ENCODE results near the gene FARSB.

The FARSB gene

GRCh38 chr2:222561817-222562645, 93.9 kb downstream of the FARSB start:
- peaks cover 12% of the 10 kb centered on the region for H3K36me3 Mint-ChIP-seq
- DNase-seq (ENCODE audit: low spot score in 2 of 2) = peak; percentile 3 to 54
- peak; percentile 52 for ATAC-seq
- H3K27ac Mint-ChIP-seq = no peak overlapping the region
- H3K4me1 Mint-ChIP-seq = peaks cover 7% of the 10 kb centered on the region
- H3K9me3 Mint-ChIP-seq = no peaks in the 10 kb centered on the region
- H3K4me3 Mint-ChIP-seq = no peak overlapping the region

DNA sequence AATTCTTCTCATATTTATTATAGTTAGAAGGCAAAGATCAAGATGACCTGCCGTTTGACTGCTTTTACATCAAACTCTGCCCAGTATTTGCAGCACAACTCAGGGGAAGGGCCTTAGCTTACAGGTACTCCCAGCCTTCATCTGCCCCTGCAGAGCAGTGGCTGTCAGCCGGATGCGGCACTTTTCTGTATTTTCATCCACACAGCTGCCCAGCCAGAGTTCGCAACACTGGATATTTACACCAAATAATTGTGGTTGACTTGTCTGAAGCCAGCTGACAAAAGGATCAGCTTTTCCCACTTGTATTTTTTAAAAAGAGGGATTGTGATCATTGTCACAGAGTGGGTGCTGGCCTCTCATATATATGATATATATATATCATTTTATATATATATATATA, 94.7 kb downstream of the FARSB start:
- no peak for ATAC-seq
- peaks cover 3% of the 10 kb centered on the region for H3K36me3 Mint-ChIP-seq
- H3K27ac Mint-ChIP-seq = no peak overlapping the region
- H3K4me3 Mint-ChIP-seq = no peak overlapping the region
- H3K4me1 Mint-ChIP-seq = peaks cover 10% of the 10 kb centered on the region
- H3K9me3 Mint-ChIP-seq = no peaks in the 10 kb centered on the region
- no peak for DNase-seq (ENCODE audit: low spot score in 2 of 2)

DNA sequence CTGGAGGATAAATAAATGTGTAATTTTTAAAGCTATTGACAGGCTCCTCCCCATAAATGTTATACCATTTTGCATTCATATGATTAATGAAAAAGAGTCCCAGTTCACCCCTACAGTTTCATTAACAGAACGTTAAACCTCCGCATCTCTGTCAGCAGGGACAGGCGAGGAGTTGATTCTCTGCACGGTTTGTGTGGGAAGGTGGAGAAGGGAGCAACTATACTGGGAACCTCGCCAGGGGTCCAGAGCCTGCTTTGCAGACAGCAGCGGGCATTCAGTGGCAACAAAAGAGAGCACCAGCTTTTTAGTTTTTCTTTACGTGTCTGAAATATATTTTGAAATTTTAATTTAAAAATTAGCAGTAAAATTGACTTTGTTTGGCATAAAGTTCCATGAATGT, 101.4 kb downstream of the FARSB start:
- H3K36me3 Mint-ChIP-seq = no peaks in the 10 kb centered on the region
- H3K4me1 Mint-ChIP-seq = peaks cover 5% of the 10 kb centered on the region
- DNase-seq (ENCODE audit: low spot score in 2 of 2) (no peak), ATAC-seq (no peak)
- no peak overlapping the region for H3K4me3 Mint-ChIP-seq
- H3K27ac Mint-ChIP-seq = no peak overlapping the region
- H3K9me3 Mint-ChIP-seq = no peaks in the 10 kb centered on the region

GRCh38 chr2:222548992-222549391, 106.9 kb downstream of the FARSB start:
- DNase-seq (ENCODE audit: low spot score in 2 of 2) (no peak), ATAC-seq (no peak)
- no peaks in the 10 kb centered on the region for H3K36me3 Mint-ChIP-seq
- H3K4me1 Mint-ChIP-seq = no peaks in the 10 kb centered on the region
- no peak overlapping the region for H3K27ac Mint-ChIP-seq
- no peak overlapping the region for H3K4me3 Mint-ChIP-seq
- H3K9me3 Mint-ChIP-seq = no peaks in the 10 kb centered on the region

- H3K36me3 Mint-ChIP-seq = no peaks in the 10 kb centered on the region
- no peak overlapping the region for H3K4me3 Mint-ChIP-seq
- ATAC-seq = no peak
- no peak overlapping the region for H3K27ac Mint-ChIP-seq
- no peak for DNase-seq (ENCODE audit: low spot score in 2 of 2)
- H3K9me3 Mint-ChIP-seq = no peaks in the 10 kb centered on the region
- no peaks in the 10 kb centered on the region for H3K4me1 Mint-ChIP-seq
Measured at GRCh38 chr2:222547083-222547482, 108.8 kb downstream of the FARSB start.

- H3K27ac Mint-ChIP-seq = no peak overlapping the region
- H3K4me1 Mint-ChIP-seq = no peaks in the 10 kb centered on the region
- H3K9me3 Mint-ChIP-seq = no peaks in the 10 kb centered on the region
- no peaks in the 10 kb centered on the region for H3K36me3 Mint-ChIP-seq
- ATAC-seq = no peak
- no peak for DNase-seq (ENCODE audit: low spot score in 2 of 2)
- H3K4me3 Mint-ChIP-seq = no peak overlapping the region
Measured at GRCh38 chr2:222545823-222546795, 109.8 kb downstream of the FARSB start.

DNA sequence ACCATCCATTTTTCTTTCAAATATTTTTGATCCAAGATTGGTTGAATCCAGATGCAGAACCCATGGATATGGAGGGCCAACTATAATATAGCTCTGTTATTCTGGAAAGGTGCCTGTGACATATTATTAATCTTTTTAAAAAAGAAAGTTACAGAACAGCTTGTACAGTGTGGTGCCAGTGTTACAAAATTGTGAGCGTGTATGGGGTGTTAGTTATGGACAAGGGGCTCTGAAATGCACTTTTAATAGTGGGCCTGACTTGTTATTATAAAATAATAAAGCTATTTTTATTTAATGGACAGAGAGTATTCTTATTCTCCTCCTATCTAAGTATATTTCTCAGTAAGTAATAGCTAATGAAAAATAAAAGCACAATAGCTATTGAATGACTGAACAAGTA, 111.2 kb downstream of the FARSB start:
- no peaks in the 10 kb centered on the region for H3K9me3 Mint-ChIP-seq
- no peak overlapping the region for H3K27ac Mint-ChIP-seq
- H3K4me1 Mint-ChIP-seq = no peaks in the 10 kb centered on the region
- no peak for ATAC-seq
- H3K4me3 Mint-ChIP-seq = no peak overlapping the region
- no peak for DNase-seq (ENCODE audit: low spot score in 2 of 2)
- H3K36me3 Mint-ChIP-seq = no peaks in the 10 kb centered on the region

DNA sequence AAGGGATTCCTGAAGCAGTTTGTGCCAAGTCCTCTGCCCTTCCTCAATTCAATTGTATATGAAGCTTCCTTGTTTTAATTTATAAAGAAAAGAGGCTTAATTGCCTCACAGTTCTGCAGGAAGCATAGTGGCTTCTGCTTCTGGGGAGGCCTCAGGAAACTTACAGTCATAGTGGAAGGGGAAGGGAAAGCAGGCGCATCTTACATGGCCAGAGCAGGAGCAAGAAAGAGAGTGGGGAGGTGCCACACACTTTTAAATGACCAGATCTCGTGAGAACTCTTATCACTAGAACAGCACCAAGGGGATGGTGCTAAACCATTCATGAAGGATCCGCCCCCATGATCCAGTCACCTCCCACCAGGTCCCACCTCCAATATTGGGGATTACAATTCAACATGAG, 117.4 kb downstream of the FARSB start:
- no peak for ATAC-seq
- Mint-ChIP-seq H3K4me3 (no peak overlapping the region), H3K36me3 (peaks cover 5% of the 10 kb centered on the region), H3K27ac (no peak overlapping the region), H3K9me3 (no peaks in the 10 kb centered on the region), H3K4me1 (no peaks in the 10 kb centered on the region)
- DNase-seq (ENCODE audit: low spot score in 2 of 2) = no peak

DNA sequence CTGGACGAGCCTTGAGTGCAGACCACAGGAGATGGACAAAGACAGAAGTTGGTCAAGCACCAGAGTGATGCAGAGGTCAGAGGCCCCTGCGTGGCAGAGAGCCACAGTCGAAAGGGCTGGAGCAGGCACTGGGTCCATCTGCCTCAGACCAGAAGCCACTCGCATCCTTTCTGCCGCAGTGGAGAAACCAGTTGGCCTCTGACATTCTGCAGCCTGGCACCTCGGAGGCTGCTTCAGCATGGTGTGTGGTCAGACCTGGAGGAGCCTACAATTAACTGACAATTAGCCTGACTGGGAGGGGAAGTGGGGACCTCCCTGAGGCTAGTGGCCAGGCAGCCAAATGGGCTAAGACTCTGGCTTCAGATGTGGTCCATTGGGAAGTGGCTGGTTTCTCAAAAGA, 120.4 kb downstream of the FARSB start:
- Mint-ChIP-seq H3K9me3 (no peaks in the 10 kb centered on the region), H3K27ac (no peak overlapping the region), H3K4me3 (no peak overlapping the region), H3K4me1 (no peaks in the 10 kb centered on the region), H3K36me3 (peaks cover 5% of the 10 kb centered on the region)
- ATAC-seq (no peak), DNase-seq (ENCODE audit: low spot score in 2 of 2) (no peak)

DNA sequence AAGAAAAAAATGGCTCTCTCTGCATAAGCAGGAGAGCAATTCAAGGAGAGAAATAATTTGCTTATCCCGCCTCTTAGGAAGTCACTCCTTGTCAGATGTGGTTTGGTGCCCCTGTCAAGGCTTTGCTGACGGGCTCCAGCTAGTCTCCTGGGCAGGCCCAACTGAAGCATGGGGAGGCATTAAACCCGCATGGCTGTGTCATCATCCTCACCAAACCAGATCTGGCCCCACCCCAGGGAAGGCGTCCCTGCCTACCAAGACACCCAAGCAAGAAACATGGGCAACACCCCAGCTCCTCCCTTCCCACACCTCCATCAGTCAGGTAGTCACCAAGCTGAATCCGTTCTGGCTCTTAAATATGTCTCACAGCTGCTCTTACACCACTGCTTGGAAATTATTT, 123.6 kb downstream of the FARSB start:
- Mint-ChIP-seq H3K9me3 (no peaks in the 10 kb centered on the region), H3K27ac (no peak overlapping the region), H3K4me3 (no peak overlapping the region), H3K4me1 (no peaks in the 10 kb centered on the region), H3K36me3 (peaks cover 5% of the 10 kb centered on the region)
- ATAC-seq (no peak), DNase-seq (ENCODE audit: low spot score in 2 of 2) (no peak)

DNA sequence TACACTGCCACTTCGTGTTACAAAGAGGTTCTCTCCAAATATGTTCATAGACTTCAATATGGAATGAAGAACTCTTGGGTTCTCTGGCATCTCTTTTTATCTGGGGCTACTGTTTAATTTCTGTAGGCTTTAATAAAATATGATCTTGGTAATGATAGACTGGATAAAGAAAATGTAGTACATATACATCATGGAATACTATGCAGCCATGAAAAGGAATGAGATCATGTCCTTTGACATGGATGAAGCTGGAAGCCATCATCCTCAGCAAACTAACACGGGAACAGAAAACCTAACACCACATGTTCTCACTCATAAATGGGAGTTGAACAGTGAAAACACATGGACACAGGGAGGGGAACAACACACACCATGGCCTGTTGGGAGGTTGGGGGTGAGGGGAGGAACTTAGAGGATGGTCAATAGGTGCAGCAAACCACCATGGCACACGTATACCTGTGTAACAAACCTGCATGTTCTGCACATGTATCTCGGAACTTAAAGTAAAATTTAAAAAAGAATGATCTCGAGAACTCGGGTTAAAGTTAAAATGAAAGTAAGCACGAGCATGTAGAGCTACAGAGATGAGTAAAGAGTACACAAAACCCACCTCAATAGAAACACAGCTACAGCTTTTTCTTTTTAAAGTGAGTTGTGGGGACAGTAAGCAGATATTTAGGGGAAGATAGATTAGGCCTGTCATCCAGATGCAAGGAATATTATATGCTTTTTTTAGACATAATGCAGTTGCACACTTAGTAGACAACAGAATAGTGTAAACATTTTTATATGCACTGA, 129.2 kb downstream of the FARSB start:
- H3K9me3 Mint-ChIP-seq = no peaks in the 10 kb centered on the region
- H3K27ac Mint-ChIP-seq = no peak overlapping the region
- ATAC-seq (no peak), DNase-seq (ENCODE audit: low spot score in 2 of 2) (no peak)
- H3K4me3 Mint-ChIP-seq = no peak overlapping the region
- H3K4me1 Mint-ChIP-seq = peaks cover 6% of the 10 kb centered on the region
- no peaks in the 10 kb centered on the region for H3K36me3 Mint-ChIP-seq

- H3K4me1 Mint-ChIP-seq = peaks cover 6% of the 10 kb centered on the region
- no peak overlapping the region for H3K4me3 Mint-ChIP-seq
- no peaks in the 10 kb centered on the region for H3K36me3 Mint-ChIP-seq
- no peak for ATAC-seq
- H3K9me3 Mint-ChIP-seq = no peaks in the 10 kb centered on the region
- no peak for DNase-seq (ENCODE audit: low spot score in 2 of 2)
- no peak overlapping the region for H3K27ac Mint-ChIP-seq
Measured at GRCh38 chr2:222525811-222526210, 130.1 kb downstream of the FARSB start.

GRCh38 chr2:222523783-222524544, 131.9 kb downstream of the FARSB start:
- DNase-seq (ENCODE audit: low spot score in 2 of 2) = no peak
- H3K4me1 Mint-ChIP-seq = peaks cover 6% of the 10 kb centered on the region
- no peaks in the 10 kb centered on the region for H3K36me3 Mint-ChIP-seq
- no peaks in the 10 kb centered on the region for H3K9me3 Mint-ChIP-seq
- no peak for ATAC-seq
- no peak overlapping the region for H3K27ac Mint-ChIP-seq
- no peak overlapping the region for H3K4me3 Mint-ChIP-seq

DNA sequence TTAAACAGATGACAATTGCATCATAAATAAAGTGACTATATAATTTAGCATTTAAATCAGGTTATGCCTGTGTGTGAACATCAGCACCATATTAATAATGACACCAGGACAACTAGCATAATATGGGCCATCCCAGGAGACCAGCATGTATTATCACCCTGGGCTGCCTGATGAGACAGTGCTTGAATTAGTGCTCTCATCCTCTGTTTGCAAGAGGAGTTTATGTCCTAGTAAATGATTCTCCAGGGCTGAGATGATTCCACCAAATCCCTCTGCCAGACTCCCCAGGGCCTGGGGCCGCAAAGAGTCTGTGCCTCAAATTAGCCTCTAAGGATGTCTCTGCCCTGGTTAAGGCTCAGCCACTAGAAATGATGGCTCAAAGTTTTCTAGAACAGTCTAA, 133.8 kb downstream of the FARSB start:
- Mint-ChIP-seq H3K4me1 (peaks cover 6% of the 10 kb centered on the region), H3K36me3 (no peaks in the 10 kb centered on the region), H3K9me3 (no peaks in the 10 kb centered on the region), H3K4me3 (no peak overlapping the region), H3K27ac (no peak overlapping the region)
- DNase-seq (ENCODE audit: low spot score in 2 of 2) (no peak), ATAC-seq (no peak)
